ENCODE results near the gene CEP70. TPM values are rescaled to one million over a fixed set of nuclear protein-coding genes. Genes with fewer than 3 reads are reported as not detected.

The CEP70 gene
- total and polyA plus RNA-seq, 2 of the 13 experiments (the other 11 are each of a cell fraction or from before 2014, with no cell fraction given): 4.0 to 22.3 TPM

GRCh38 chr3:138608322-138609135 lies 14.5 kb upstream of the CEP70 start, which contains the start of gene FAIM (continued):
- TF ChIP-seq NFIC (IDR thresholded peaks at IDR 0.05; ENCODE audit: low read length) (no peak), HNRNPL (IDR thresholded peaks at IDR 0.05; ENCODE audit: low read depth, low read length) (0 out of 2 replicates have a peak, but pooled peaks have one; percentile 46), MAFG (CRISPR knock-in tag; IDR thresholded peaks at IDR 0.05) (0 out of 2 replicates have a peak, but pooled peaks have one; percentile 37), MYC (CRISPR knock-in tag; IDR thresholded peaks at IDR 0.05; ENCODE audit: borderline replicate concordance) (peak; percentile 82), ATF7 (IDR thresholded peaks at IDR 0.05) (no peak), ATF7 (CRISPR knock-in tag; IDR thresholded peaks at IDR 0.05) (no peak), ESRRA (CRISPR knock-in tag; IDR thresholded peaks at IDR 0.05; ENCODE audit: low read depth) (peak; percentile 46; the same call in 1 of the 2 replicates), MLXIP (CRISPR knock-in tag; IDR thresholded peaks at IDR 0.05; ENCODE audit: borderline replicate concordance) (peak; percentile 73), RAD51 (IDR thresholded peaks at IDR 0.05; ENCODE audit: borderline replicate concordance) (no peak), CEBPG (CRISPR knock-in tag; IDR thresholded peaks at IDR 0.05) (no peak), ZNF773 (CRISPR knock-in tag; IDR thresholded peaks at IDR 0.05; ENCODE audit: borderline replicate concordance) (no peak), MIER3 (CRISPR knock-in tag; IDR thresholded peaks at IDR 0.05; ENCODE audit: borderline replicate concordance) (no peak), ZNF576 (CRISPR knock-in tag; IDR thresholded peaks at IDR 0.05) (peak; percentile 19; the same call in 1 of the 2 replicates), PPARG (CRISPR knock-in tag; conservative IDR thresholded peaks at IDR 0.05) (no peak), PATZ1 (CRISPR knock-in tag; IDR thresholded peaks at IDR 0.05) (peak; percentile 53; the same call in 1 of the 2 replicates), ZSCAN12 (CRISPR knock-in tag; IDR thresholded peaks at IDR 0.05) (peak; percentile 62; the same call in 1 of the 2 replicates), HOXD1 (CRISPR knock-in tag; IDR thresholded peaks at IDR 0.05) (no peak; the same call in none of the 2 replicates)
